NCI-H345 treated with DMSO at 0.1 percent for 48 hours (cell line): ENCODE data around the gene TMEM42.
A peak's percentile ranks its signal among the peaks of the same experiment; 100 is the strongest.
"Not testable (repeated sequence)": the region's sequence is repeated elsewhere in the genome, so short reads cannot be mapped to it uniquely, and the experiment has no call there.

Experiments used
- DNase-seq: peaks from one replicate; lab custom pipeline; 2025; ENCODE audit not compliant: unreplicated experiment; lab: John Stamatoyannopoulos, UW

The TMEM42 gene

DNA sequence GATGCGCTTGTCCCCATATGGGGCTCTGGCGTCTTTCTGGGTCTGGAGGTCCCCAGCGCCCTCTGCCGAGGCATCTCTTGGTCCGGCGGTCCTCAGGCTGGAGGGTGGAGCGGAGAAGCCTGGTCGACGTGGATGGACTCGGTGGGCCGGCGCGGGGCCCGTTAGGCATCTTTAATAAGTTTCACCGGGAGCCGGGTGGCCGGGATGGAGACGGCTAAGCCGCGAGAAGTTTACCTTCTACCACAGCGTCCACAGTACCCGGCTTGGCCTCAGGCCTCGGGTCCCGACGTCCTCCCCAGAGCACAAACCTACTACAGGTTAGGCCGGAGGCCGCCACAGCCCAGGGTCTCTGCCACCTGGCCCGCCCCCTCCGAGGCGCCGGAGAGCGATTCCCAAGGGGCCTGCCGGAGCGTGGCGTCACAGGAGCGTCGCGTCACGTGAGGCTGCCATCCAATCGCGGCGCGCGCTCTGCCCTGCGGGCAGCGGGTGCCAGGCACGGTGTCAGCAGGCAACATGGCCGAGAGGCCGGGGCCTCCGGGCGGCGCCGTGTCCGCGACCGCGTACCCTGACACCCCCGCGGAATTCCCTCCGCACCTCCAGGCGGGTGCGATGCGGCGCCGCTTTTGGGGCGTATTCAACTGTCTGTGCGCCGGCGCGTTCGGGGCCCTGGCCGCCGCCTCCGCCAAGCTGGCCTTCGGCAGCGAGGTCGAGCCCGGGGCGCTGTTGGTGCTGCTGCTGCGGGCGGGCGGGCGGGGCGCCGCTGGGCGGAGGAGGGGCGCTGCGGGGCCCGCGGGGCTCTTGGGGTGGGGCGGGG is at the start of gene TMEM42:
Gene TMEM42 (plus strand): TSS at position 501 of the 814 bp plus-strand sequence. CDS start 13 bp downstream, at position 514.
- DNase-seq: peak; percentile 74

DNA sequence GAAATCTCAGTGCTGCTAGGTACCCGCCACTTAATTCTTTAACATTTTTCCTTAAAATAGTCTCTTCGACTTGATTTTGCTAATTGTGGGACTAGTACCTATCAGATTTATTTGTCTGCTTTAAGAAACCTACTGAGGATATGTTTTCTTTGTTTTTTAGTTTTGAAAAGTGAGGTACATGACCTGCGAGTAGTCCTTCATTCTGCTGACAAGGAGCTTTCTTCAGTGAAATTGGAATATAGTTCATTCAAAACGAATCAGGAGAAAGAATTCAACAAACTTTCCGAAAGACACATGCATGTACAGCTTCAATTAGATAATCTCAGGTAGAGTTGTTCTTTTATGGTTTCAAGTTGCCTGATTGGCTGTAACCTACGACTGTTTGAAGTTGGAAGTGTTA is 47.0 kb upstream of the TMEM42 start:
- no peak for DNase-seq

DNA sequence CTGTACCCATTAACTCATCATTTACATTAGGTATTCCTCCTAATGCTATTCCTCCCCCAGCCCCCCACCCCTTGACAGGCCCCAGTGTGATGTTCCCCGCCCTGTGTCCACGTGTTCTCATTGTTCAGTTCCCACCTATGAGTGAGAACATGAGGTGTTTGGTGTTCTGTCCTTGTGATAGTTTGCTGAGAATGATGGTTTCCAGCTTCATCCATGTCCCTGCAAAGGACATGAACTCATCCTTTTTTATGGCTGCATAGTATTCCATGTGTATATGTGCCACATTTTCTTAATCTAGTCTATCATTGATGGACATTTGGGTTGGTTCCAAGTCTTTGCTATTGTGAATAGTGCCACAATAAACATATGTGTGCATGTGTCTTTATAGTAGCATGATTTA is 45.4 kb upstream of the TMEM42 start:
- DNase-seq: not testable (repeated sequence)

DNA sequence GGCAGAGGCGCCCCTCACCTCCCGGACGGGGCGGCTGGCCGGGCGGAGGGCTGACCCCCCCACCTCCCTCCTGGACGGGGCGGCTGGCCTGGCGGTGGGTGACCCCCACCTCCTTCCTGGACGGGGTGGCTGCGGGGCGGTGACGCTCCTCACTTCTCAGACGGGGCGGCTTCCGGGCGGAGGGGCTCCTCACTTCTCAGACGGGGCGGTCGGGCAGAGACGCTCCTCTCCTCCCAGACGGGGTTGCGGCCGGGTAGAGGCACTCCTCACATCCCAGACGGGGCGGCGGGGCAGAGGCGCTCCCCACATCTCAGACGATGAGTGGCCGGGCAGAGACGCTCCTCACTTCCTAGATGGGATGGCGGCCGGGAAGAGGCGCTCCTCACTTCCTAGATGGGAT is 40.5 kb upstream of the TMEM42 start:
- DNase-seq: not testable (repeated sequence)

DNA sequence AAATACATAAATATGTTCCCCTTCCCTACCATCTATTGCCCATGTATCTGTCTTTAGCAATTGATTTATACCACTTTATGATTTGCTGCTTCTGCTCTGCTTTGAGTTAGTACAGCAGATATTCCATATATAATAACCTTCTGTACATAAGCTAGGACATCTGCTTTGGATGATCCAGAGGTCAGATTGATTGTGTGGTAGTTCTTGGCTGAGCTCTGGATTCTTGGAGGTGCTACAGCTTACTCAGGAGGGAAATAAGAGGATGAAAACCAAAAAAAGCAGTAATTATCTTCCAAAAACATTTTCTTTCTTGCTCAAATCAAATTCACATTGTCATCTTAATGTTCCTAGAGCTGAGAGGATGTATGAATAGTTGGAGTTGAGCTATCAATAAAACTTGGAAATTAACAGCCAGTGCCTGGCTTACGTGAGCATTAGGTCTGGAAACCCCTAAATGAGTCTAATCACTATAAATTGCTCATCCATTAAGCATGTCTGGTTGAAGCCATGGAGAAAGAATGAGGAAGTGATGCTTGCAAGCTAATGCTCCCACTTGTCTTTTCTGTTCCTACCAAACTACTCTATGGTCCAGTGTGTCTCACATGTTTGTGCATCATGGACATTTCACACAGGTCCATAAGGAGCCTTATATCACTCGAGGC is 36.3 kb upstream of the TMEM42 start:
- no peak for DNase-seq

DNA sequence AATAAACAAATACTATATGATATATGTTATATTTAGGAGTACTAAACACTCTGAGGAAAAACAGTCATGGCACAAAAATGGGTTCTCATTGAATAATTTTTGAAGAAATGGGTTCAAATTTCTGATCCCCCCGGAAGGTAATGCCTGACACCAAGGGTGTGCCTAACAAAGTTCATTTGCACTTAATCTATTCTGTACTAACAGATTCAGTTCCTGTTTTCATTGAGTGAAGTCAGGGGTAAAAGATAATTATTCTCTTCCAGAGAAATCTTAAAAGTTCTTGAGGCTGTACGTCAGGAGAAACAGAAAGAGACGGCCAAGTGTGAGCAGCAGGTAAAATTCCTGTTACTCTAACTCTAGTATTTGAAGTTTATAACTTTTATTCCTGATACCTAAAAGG is 34.5 kb upstream of the TMEM42 start:
- no peak for DNase-seq

DNA sequence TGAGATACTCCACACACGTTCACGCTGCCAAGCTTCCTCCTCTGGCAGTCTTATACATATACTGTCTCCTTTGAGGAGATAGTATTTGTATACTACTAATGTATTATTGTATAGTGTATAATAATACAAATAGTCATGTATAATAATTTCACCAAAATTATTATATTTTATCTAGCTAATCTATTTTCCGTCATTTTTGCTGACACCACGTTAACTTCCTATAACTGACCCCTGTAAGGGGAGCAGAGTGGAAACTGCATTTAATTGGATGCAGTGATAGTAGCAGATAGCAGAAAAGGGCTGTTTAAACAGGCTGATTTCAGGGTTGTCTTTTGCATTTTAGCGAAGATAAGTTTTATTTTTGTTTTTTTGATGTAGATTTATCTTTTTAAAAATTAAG is 30.5 kb upstream of the TMEM42 start:
- no peak for DNase-seq

DNA sequence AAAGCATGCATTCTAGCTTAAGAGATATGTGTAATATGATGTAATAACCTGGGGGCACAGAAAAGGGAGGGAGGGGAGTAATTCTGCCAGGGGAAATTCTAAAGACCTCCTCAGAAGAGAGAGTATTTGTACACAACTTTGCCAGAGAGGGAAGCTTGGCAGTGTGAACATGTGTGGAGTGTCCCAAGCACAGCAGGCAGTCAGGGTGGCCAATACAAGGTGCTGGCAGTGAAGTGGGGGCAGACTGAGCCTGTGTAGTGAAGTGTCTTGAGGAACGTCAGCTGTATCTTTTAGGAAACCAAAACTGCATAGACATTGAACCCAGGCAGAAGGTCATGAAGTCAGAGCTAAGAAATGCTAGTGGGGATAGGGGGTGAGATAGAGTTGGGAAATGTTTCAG is 29.7 kb upstream of the TMEM42 start:
- DNase-seq: no peak

DNA sequence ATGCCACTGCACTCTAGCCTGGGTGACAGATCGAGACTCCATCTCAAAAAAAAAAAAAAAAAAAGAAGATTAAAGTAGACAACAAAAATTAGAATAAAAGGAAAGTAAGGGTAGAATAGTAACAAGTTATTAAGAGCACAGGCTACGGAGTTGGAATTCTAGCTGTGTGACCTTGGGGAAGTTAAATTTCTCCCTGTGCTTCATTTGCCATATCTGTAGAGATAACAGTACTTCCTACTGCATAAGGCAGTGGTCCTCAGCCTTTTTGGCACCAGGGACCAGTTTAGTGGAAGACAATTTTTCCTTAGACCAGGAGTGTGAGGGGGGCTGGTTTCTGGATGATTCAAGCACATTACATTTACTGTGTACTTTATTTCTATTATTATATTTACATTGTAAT is 28.7 kb upstream of the TMEM42 start:
- DNase-seq: no peak

DNA sequence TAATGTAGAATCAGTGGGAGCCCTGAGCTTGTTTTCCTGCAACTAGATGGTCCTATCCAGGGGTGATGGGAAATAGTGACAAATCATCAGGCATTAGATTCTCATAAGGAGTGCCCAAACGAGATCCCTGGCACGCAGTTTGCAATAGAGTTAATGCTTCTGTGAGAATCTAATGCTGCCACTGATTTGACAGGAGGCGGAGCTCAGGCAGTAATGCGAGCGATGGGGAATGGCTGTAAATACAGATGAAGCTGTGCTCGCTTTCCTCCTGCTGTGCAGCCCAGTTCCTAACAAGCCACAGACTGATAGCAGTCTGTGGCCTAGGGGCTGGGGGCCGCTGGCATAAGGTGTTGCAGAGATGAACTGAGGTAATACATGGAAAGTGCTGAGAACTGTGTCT is 28.3 kb upstream of the TMEM42 start:
- DNase-seq: no peak

DNA sequence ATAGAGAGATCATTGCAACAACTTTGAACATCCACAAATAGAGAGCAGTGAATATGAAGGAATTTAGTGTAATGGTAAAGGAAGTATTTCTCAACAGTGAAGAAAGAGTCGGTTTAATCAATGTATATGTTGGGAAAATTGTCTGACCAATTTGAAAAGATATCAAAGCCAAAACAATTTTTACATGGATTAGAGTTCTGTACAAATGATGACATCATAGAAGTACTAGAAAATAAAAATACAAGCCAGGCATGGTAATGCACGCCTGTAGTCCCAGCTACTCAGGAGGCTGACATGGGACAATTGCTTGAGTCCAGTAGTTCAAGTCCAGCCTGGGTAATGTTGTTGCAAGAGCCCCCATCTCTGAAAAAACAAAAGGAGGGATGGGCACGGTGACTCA is 26.0 kb upstream of the TMEM42 start:
- no peak for DNase-seq

DNA sequence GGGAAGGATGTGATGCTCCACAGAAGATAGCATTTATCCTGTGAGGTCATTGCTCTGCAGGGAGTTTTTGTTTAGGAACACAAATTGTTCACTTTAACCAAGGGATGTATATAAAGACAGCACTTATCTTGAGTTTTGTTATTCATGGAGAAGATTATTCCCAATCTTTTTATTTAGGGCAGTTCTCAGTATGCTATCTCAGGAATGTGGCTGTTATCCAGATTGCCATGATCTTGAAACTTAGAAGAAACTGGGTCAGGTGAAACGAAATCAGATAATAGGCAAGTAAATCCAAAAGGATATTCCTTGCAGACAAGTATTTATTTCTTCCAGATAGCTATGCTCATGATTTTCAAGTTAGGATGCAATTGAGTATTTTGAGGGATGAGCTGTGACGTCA is 19.3 kb upstream of the TMEM42 start:
- DNase-seq: no peak

DNA sequence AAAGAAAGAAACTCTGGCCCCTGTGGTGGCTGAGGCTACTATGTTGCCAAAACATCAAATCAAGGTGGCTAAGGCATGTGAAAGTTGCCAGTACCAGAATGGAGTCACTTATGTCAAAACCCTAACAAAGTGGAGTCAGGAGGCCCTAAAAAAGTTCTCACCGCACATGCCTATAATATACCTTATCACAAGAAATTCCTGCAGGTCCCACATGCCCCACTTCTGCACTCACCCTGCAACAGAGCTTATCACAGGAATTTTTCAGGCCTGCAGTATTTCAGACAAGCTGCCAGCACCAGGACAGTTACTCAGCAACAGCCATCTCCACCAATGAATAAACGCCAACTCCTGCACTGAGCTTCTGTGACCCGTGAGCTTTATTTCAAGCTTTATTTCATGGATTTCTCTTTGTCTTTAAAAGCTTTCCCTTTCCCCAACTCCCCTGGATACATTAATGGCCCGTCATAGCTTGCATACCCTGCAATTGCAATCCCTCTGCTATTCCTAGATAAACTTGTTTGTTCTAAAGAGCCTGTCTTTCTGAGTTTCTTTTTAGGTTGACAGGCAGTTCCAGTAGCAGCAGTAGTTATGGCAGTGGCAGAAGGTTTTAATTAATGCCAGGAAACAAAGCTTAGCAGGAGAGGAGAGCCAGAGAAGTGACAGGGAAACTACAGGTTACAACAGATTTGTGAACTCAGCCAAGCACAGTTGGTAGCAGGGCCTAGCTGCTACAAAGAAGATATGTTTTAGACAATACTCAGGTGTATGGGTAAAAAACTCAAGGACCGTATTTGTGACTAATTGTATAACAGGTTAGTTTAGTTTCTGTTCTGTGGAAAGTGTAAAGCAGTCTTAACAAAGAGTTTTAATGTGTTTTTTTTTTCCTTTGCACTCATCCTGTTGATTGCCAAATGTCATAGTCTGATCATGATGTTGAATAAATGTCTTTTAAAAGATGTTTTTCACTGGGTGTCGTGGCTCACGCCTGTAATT is 15.9 kb upstream of the TMEM42 start:
- no peak for DNase-seq

DNA sequence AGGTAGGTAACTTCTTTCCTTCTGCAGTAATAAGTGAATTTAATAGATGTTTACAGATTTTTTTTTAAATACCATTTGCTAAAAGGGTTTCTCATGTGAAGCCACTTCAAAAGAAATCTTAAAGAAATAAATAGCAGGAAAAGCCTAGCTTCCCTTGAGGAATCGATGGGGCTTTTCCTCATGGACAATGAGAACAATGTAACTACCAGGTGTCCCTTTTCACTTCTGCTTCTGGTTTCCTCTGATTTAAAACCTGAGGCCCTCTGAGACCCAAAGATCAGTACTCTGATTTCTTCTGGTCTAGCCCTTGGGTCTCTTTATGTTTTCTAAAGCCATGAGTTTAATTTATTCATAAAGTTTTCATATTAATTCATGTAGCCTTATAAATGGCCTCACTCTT is 13.1 kb upstream of the TMEM42 start:
- DNase-seq: no peak

DNA sequence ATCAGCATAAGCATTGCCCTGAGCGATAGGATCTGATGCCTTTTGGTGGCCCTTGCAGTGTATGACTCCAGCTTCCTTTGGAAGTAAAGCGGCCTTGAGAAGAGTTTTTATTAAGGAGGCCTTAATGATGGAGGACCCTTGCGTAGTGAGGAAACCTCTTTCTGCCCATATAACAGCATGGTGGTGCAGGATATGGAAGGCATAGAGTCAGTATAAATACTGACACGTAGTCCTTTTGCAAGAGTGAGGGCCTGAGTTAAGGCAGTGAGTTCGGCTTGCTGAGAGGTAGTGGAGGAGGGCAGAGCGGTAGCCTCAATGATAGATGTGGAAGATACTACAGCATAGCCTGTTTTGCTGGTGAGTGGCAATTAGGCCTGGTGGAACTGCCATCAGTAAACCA is 5.0 kb upstream of the TMEM42 start:
- not testable (repeated sequence) for DNase-seq

DNA sequence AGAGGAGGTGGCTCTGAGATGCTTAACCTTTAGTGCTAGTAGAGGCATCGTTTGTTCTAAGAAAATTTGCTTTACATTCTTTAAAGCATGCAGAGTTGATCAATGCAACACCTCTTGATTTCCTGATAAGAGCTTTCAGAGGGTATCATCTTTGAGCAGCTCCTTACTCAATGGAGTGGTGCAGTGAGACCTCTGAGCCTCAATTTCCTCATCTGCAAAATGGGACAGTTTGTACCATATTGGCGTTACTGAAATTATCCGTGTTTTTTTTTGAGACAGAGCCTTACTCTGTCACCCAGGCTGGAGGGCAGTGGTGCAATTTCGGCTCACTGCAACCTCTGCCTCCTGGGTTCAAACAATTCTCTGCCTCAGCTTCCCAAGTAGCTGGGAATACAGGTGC is 1.6 kb upstream of the TMEM42 start:
- DNase-seq: no peak

DNA sequence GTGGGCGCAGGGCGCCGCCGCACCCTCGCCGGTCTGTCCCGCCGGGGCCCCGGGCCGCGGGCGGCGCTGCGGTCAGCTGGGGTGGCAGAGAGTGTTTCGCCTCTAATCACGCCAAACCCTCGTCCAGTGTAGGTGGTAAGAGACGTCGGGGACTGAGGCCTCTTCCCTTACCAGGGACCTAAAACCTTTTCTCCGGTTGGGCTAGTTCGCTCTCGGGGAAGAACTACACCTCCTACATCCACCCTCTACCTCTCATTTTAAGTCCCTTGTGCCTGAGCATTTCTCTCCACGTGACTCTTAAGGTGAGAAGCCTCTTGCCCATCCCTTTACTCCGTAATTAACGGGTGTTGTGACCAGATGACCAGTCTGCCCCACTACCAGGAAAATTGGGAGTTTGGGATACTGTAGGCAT is 520 bp downstream of the TMEM42 start:
- no peak for DNase-seq

DNA sequence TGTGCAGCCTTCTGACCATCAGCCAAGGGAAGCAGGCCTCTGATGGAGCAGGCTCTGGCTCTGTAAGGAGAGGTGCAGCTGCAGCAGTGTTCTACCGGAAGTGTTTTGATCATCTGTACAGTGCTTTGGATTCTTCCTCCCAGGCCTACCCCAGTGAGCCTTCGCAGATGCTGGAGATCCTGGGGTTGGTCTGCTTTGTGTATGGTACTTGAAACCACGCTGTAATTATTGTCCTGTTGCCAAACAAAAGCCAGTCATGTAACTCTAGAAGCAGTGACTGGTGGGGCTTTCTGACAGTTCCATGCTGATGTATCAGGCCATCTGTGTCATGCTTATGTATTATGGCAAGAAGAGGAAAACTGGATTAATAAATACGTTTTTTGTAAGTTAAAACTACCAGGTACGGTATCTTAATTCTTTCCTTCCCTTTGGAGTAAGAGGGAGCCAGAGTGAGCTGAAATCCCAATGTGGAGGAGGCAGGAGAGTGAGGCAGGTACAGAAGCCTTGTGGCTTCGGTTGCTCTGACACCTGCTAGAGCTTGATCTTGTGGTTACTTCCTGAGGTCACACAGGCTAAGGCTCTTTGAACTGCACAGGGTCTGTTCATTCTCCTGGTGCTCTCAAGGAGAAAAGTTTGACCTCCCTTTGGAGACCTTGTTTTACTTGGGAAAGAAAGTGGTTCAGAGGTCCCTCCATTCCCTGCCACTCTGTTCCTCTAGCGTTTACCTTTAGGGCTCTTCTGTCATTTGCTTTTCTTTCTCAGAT is 3.7 kb downstream of the TMEM42 start:
- DNase-seq: peak; percentile 75

DNA sequence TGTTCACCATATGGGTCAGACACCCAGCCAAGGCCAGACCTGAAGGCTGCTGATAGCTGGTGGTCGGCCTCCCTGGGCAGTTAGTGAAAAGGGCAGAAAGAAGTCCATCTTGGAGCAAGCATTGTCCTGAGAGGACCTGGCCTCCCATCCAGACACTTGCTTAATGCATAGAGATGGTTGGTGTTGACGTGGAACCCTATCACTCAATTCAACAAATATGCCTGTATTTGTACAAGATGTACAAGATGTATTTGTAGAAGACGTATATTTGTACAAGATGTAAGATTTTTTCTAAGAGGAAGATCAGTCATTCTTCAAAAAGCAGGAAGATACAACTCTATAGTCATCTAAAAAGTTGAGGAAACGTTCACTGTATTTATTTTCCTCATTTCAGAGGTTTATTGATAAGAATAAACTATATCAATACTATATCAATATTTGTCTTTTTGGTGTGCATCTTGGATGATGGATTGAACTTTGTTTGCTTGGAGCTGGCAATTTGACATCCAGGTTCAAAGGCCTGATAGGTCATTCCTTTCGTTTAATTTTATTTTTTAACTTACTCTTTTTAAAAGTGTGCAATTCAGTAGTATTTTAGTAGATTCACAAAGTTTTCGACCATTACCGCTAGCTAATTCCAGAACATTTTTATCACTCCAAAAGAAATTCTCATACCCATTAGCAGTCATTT is 5.9 kb downstream of the TMEM42 start:
- no peak for DNase-seq
